Lower lobe of right lung (tissue), 2 donors: ENCODE measurements around the gene PLEKHN1. TPM values are rescaled to one million over a fixed set of nuclear protein-coding genes. Genes with fewer than 3 reads are reported as not detected.

ENCODE experiments used
- ATAC-seq, 2 donors: fragments of 200-7000 bp; cut with Tn5 transposase; one replicate each; pipeline ENCODE4 v1.9.1; 2020 to 2022; ENCODE audit warnings: mild to moderate bottlenecking in 2 of 2, moderate library complexity in 2 of 2
- DNase-seq: peaks from one replicate; pipeline ENCODE4 v3.0.0-alpha.2; 2020
- H3K27ac ChIP-seq: fragments of 200-600 bp; one replicate; pipeline ENCODE4 v1.8.0; 2022
- H3K27me3 ChIP-seq: fragments of 200-600 bp; one replicate; pipeline ENCODE4 v1.8.0; 2022; ENCODE audit warnings: low read depth
- H3K36me3 ChIP-seq: fragments of 200-600 bp; one replicate; pipeline ENCODE4 v1.8.0; 2022; ENCODE audit warnings: mild to moderate bottlenecking
- H3K4me1 ChIP-seq: fragments of 200-600 bp; one replicate; pipeline ENCODE4 v1.8.0; 2022
- H3K4me3 ChIP-seq: fragments of 200-600 bp; one replicate; pipeline ENCODE4 v1.8.0; 2022; ENCODE audit warnings: mild to moderate bottlenecking
- H3K9me3 ChIP-seq: fragments of 200-600 bp; one replicate; pipeline ENCODE4 v1.8.0; 2022
- CTCF ChIP-seq: fragments of 200-600 bp; IDR thresholded peaks from one replicate; pipeline ENCODE4 v1.8.0; 2022; ENCODE audit warnings: antibody characterized with exemption, mild to moderate bottlenecking
- intact Hi-C: fragments of 100-400 bp; cut with DNase I; formaldehyde crosslinking; loops from one replicate; pipeline ENCODE4 v1.11.0; 2022
- total RNA-seq: library from RNA; stranded (reverse); fragmentation: NEBNext Ultra II Directional; extraction: Animal tissue kit (Norgen Biotek cat#: 25700); gene quantifications from one replicate; pipeline ENCODE4 v1.2.1, GENCODE V29; 2021
- donor health status: DM: no; HTN: yes; CAD: no; lungs with severe emphysema.

The PLEKHN1 gene
- total RNA-seq, 1 donor from 2014 or later, result 1.2 TPM

- no peak for ATAC-seq
Observed at GRCh38 chr1:964691-965525, 1.4 kb upstream of the PLEKHN1 start.

GRCh38 chr1:965526-966134 lies 652 bp upstream of the PLEKHN1 start:
- no peak for DNase-seq
- intact Hi-C loops, result no loop called here
- no peak for TF ChIP-seq CTCF
- Histone ChIP-seq H3K4me3 (peak overlapping the region; percentile 81), H3K9me3 (no peaks in the 10 kb centered on the region), H3K27me3 (peaks cover 20% of the 10 kb centered on the region), H3K36me3 (peaks cover 6% of the 10 kb centered on the region), H3K27ac (peak overlapping the region; percentile 83), H3K4me1 (peaks cover 21% of the 10 kb centered on the region)
- no peak for ATAC-seq

More at GRCh38 chr1:964691-965525, 1.4 kb upstream of the PLEKHN1 start:
- intact Hi-C loops, result no loop called here
- Histone ChIP-seq H3K27me3 (peaks cover 13% of the 10 kb centered on the region), H3K9me3 (no peaks in the 10 kb centered on the region), H3K36me3 (peaks cover 6% of the 10 kb centered on the region), H3K4me1 (peaks cover 22% of the 10 kb centered on the region), H3K4me3 (no peak overlapping the region), H3K27ac (no peak overlapping the region)
- TF ChIP-seq CTCF, result no peak
- no peak for DNase-seq

GRCh38 chr1:966704-967300 lies 520 bp downstream of the PLEKHN1 start:
- TF ChIP-seq CTCF, result no peak
- ATAC-seq, result peak; percentile 84 to 93
- Histone ChIP-seq H3K9me3 (no peaks in the 10 kb centered on the region), H3K36me3 (peaks cover 6% of the 10 kb centered on the region), H3K4me3 (peak overlapping the region; percentile 81), H3K27me3 (peaks cover 31% of the 10 kb centered on the region), H3K27ac (peak overlapping the region; percentile 83), H3K4me1 (peaks cover 16% of the 10 kb centered on the region)
- DNase-seq, result peak; percentile 85
- intact Hi-C loops, result no loop called here

DNA sequence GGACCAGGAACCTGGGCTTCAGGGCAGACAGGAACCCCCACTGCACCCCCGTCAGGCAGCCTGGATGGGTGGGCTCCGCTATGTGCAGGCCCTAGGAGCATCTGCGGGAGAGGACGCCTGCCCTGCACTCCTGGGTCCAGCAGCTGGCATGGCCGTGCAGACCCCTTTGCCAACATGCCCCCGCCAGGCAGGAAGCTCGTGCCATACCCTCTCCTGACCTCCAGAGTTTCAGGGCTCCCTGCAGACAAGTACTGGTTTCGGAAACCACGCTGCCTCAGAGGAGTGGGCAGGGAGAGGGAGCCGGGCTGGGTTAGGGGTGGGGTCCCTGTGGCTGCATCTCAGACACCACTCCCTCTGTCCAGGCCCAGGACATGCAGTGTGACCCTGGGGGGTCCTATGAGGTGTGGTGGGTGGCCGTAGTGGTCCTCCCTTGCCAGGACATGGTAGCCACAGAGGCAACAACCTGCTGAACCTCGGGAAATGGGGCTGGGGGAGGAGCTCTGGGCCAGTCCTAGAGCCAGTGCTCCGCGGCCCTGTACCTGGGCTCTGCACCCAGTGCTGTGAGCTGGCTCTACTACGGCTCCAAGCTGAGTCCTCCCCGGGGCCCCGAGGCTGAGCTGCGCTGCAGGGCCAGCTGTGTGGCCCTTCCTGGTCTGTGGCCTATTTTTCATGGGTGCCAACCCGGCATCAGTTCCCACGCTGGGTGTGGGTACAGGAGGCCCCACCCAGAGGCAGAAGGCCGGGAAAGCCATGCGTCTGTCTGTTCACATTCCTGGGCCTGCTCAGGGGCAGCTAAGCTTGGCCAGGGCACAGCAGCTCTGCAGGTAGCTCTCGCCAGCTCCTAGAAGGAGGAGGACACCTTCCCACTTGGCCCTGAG lies 1.4 kb downstream of the PLEKHN1 start:
- no peak for ATAC-seq
- no peak overlapping the region for H3K4me3 ChIP-seq
- H3K4me1 ChIP-seq, result peaks cover 16% of the 10 kb centered on the region
- H3K36me3 ChIP-seq, result peaks cover 1% of the 10 kb centered on the region
- no peak for DNase-seq
- no peak overlapping the region for H3K27ac ChIP-seq
- intact Hi-C loops, result no loop called here
- peaks cover 40% of the 10 kb centered on the region for H3K27me3 ChIP-seq
- TF ChIP-seq CTCF, result no peak
- H3K9me3 ChIP-seq, result no peaks in the 10 kb centered on the region

- Histone ChIP-seq H3K36me3 (no peaks in the 10 kb centered on the region), H3K27me3 (peaks cover 57% of the 10 kb centered on the region)
Observed at GRCh38 chr1:969260-969855, 3.1 kb downstream of the PLEKHN1 start.

More at GRCh38 chr1:969260-969855, 3.1 kb downstream of the PLEKHN1 start:
- H3K4me1 ChIP-seq, result peaks cover 16% of the 10 kb centered on the region
- DNase-seq (no peak), ATAC-seq (no peak)
- intact Hi-C loops, result no loop called here
- no peak overlapping the region for H3K27ac ChIP-seq
- H3K4me3 ChIP-seq, result no peak overlapping the region
- H3K9me3 ChIP-seq, result no peaks in the 10 kb centered on the region
- TF ChIP-seq CTCF, result no peak
